NCI-H510A treated with DMSO at 0.1 percent for 48 hours (cell line): ENCODE measurements around the gene PSMA5.
"Not testable (repeated sequence)": the region's sequence is repeated elsewhere in the genome, so short reads cannot be mapped to it uniquely, and the experiment has no call there.

ENCODE experiments used
- DNase-seq: peaks from one replicate; lab custom pipeline; 2025; lab: John Stamatoyannopoulos, UW

PSMA5 gene

DNA sequence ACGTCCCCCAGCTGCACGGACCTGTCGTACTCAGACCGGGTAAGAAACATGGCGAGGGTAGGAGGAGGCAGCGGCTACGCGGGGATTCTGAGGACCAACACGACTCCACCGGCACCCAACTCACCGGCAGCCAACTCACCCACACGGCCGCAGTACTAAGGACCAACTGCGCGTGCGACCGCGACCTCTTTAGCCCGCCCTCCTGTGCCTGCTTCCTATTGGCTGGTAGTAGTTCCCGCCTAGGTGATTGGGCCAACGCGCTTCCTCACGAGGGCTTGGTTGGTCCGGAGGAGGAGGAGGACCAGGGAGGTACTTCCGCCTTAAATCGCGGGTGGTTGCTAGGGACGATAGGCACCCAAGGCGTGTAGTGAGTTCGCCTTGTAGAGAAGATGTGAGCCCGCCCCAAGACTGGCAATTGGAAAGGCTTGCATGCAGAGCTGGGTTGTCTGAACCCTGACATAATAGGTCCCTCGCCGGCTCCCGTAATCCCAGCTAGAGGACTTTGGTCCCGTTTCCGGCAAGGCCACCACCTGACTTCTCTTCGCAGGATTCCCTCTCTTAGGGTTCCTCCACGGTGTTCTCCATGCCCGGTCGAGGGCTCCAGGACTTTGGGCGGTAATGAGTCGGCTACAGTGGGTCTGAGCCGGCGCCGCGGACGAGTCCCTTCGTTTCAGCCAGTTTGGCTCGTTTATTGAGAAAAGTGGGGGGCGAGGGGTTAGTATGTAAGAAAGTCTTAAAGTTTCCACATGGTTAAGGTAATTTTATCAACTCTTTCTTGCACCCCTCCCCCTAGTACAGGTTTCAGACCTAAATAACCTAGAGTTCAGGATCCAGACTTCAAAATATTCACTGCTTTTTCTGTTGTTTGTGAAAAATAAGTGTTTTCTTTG lies at the start of gene PSMA5:
PSMA5 (minus strand) TSS at position 168 of the 890 bp plus-strand sequence; CDS start at position 50, 118 bp downstream.
- peak; percentile 98 for DNase-seq

DNA sequence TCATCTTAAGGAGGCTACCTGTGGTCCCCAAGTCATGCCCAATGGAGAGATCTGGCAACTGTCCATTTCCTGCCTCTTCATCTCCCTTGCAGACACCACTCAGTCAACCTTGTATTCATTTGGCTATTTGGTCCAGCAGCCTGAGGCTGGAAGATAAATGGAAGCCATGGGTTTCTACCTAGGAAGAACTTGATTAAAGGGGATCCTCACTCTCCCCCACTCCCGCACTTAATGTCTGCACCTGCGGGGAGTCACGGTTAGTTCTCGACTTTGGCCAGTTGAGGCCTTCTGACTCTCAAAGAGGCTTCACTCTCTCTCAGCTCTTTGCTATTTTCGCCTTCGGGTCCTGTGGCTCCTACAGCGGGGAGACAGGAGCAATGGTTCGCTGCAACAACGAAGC lies 49.0 kb upstream of the PSMA5 start:
- no peak for DNase-seq

DNA sequence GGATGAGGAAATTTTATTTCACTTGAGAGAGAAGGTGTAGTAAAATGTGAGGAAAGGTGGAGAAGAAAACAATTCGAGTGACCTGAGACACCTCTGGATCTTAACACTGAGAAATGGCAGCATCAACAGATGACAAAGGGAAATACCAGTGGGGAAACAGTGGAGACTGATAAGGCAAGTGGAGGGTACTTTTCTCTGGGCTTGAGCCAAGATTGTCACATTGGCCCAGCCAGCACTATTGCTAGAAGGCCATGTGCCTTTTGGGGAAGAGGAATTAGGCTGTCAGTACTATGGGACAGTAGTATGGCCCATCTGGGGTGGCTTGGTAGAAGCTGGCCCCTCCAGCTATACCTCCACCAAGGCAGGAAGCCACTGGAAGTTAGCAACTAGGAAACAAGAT lies 48.4 kb upstream of the PSMA5 start:
- DNase-seq, result no peak

DNA sequence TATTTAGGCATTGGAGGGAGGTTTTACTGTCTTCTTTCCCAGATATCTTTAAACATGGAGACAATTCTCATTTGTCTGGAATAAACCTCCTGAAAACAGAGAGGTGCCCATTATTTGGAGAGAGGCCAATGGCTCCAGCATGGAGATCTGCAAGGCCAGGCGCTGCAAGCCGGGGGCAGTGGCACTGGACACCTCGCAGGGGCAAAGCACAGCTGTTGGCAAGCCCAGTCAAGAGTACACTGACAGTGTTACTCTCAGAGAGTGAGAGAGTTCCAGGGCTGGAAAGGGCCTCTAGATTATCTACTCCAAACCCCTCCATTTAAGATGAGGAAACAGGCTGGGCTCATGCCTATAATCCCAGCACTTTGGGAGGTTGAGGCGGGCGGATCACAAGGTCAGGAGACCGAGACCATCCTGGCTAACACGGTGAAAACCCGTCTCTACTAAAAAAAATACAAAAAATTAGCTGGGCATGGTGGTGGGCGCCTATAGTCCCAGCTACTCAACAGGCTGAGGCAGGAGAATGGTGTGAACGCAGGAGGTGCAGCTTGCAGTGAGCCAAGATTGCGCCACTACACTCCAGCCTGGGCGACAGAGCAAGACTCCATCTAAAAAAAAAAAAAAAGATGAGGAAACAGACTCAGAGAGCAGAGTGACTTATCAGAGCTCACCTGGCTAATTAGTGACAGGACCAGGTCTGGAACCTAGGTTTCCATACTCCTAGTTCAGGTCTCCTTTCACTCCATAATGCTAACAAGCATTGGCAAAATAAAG lies 47.2 kb upstream of the PSMA5 start:
- not testable (repeated sequence) for DNase-seq

DNA sequence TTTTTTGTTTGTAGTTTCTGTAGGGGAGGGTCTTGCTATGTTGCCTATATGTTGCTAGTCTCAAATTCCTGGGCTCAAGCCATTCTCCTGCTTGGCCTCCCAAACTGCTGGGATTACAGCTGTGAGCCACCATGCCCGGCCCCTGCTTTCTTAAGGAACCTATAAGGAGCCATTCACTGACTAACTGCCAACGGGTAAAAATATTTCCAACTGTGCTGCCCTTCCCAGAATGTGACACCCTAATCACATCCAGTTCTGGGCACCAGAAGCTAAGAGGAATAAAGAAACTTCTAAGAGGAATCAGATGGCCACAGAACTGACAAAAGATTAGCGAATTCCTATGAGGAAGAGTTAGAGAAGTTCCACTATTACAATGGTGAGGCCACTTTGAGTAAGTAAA lies 46.5 kb upstream of the PSMA5 start:
- DNase-seq, result no peak

DNA sequence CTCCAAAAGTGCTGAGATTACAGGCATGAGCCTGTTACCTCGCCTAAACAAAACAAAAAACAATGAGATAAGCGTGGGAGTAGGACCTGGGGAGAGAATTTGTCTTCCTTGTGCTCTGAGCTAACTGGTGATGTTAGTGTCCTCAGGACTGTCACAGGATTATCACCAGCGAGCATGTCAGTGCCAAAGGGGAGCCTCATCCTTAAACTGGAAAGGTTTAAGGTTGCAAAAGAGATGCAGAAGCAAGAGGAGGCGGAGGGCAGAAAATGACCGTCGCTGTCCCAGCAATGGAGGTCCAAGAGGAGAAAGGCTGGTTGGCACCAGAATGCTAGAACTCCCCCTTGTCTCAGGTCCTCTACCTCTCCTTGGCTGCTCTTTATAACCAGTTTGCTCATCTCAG lies 44.0 kb upstream of the PSMA5 start:
- no peak for DNase-seq

DNA sequence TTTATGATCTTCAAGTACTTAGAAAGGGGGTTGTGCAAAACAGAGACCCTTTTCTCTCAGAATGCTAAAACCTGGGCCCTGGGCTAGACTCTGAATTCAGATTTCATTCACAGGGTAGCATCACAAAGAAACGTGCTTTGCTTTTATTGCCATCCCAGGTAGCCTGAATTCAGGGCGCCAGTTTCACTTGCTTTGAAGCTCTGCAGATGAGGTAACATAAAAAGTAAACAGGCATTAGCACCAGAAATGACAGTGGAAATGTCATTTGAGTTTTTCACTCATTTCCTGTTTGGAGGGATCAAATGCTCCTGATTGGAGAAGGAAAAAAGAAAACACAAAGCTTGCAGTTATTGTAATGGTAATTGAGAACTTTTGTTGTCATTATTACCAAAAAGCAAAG lies 42.7 kb upstream of the PSMA5 start:
- DNase-seq, result no peak

DNA sequence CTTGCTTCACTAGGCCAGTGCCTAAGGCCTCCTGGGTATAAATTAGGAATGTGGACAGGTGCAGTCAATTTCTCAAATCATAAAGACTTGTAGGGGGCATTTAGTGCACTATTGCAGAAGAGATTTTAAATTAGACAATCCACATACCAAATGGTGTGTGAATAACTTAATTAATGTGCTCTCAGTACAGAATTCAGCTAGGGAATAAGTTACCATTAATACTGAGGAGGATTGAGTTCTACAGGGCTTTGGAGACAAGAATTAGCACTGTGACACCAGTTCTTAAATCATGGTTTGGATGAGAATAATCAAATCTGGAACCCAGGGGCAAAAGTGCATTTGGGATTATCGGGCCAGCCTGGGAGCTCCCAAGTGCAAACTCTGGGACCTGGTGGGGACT lies 41.8 kb upstream of the PSMA5 start:
- no peak for DNase-seq

DNA sequence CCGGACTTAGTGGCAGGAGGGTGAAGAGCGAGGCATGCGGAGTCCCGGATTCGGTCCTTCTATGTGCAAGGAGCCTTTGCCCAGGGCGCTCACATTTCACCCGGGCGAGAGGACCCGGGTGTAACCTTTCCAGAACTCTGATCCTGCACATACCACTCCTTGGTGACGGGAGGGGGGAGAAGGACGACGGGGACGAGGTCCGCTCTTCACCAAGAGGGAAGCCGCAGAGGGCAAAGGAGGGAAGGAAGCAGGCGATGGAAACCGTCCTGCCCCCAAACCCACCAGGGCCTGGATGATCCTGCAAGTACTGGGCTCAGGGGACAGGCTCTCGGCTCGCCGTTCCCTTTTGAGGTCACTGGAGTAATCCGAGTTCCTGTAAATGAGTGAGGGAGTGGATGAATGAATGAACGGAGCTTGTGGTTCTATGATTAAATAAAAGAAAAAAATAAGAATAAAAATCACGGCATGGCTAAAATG lies 41.1 kb upstream of the PSMA5 start:
- DNase-seq, result no peak

DNA sequence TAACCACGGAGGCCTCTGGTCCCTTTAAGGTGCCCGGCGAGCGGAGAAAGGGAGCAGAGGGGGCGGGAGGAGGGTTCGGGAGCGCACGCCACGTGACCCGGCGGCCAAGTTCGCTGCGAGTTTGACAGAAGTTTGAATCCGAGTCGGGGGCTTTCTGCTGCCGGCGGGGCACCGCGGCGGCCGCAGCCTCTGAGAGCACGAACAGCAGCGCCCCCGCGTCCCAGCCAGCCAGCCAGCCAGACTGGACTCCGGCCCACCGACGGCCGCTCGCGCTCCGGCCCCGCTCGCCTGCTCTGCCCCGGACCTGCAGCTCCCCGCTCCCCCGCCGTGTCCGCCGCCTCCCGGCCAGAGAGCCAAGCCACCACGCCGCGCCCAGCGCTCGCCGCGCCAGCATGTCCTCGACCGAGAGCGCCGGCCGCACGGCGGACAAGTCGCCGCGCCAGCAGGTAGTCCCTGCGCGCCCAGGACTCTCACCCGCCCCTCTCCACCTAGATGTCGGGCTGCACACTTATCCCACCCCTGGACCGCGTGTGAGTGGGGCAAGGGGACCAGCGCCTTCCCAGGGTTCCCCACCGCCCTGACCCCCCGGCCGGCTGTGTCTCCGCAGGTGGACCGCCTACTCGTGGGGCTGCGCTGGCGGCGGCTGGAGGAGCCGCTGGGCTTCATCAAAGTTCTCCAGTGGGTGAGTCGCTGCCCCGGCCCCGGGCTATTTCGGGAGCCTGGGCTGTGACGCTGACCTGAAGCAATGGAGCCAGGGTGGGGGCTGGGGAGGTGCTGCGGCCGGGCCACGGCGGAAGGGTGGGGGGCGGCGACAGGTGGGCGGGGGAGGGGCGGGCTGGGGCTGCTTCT lies 40.4 kb upstream of the PSMA5 start, which contains the start of gene SYPL2:
SYPL2 (plus strand) TSS at position 95 of the 849 bp plus-strand sequence; CDS start at position 393, 298 bp downstream.
- DNase-seq, result no peak

DNA sequence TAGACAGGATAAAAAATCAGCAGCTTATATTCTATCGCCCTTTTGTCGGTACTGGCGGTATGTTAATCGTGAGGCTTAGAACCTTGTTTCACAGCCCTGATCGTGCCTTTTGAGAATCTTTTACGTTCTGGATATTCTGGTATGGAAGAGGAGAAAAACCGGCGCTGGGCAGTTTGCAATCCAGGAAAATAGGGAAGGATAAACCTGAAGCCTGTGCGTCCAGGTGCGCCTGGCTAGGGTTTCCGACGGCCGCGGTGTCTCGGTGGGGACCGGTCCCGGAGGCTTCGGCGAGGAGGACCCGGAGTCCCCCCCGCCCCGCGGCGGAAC lies 39.8 kb upstream of the PSMA5 start:
- no peak for DNase-seq

DNA sequence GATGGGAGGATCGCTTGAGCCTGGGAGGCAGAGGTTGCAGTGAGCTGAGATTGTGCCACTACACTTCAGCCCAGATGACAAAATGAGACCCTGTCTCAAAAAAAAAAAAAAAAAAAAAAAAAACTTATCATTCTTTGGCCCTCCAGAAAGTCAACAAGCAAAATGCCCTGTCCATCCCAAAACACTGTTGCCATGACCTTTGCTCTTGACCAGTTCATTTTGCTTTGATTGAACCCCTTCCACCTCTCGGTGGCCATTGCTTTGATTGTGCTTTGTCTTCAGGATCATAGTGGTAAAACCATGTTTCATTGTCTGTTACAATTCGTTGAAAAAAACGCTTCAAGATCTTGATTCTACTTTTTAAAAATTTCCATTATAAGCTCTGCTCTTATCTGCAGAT lies 31.6 kb upstream of the PSMA5 start:
- no peak for DNase-seq

DNA sequence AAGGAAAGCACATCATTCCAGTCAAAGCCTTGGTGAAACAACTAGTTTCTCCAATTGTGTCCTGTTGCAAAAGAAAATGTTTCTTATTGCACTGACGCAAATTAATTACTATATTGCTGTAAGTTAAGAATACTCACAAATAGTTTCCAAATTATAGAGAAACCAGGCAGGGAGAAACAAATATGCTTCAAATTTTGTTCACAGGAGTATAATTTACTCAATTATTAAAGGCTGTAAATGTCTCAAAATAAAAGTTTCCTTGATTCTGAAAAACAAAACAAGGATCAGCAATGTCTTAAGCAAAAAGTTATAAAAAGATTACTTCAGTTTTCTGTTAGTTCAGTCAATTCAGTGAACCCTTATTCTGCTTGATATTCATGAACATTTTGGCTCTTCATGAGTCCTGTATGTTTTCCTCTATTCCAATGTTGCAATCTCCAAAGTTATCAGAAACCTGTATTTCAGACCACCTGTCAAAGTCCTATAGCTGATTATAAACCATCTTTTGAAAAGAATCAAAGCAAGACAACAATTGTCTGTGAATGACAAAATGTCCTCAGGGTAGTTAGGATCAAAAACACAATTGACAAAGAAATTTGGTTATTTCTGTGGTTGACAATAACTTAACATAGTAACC lies 28.4 kb upstream of the PSMA5 start:
- no peak for DNase-seq

DNA sequence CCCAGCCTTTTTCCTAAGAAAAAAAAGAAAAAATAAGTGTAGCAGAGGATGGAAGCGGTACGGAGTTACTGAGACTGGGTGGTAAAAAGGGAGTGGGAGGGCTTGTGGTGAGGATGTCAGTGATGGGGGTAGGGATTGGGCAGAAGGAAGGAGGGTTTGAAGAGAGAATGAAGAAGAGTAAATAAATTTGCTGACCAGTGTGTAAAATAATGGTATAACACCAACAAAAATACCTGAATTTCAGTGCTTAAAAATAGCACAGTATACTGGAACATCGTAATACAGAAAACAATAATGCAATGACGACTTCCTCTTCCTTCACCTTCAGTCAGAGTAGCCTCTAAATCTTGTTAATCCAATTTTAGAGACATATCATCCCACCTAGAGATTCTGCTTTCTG lies 21.3 kb upstream of the PSMA5 start:
- no peak for DNase-seq

DNA sequence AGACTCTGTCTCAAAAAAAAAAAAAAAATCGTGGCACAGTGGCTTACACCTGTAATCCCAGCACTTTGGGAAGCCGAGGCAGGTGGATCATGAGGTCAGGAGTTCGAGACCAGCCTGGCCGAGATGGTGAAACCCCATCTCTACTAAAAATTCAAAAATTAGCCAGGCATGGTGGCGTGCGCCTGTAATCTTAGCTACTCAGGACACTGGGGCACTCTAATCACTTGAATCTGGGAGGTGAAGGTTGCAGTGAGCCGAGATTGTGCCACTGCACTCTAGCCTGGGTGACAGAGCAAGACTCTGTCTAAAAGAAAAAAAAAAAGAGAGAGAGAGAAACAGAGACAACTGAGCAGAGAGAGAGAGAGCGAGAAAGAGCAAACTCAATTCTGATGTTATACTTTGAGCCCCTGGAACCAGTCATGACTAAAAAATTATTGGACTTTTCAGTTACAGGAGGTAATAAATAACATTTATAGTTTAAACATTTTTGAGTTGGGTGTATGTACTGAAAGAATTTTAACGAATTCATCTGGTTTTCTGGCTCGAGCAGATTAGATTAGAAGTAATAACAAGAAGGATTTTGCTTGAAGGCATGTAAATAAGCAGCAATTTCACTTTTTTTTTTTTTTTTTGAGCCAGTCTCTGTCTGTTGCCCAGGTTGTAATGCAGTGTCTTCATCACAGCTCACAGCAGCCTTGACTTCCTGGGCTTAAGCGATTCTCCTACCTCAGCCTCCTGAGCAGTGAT lies 19.9 kb upstream of the PSMA5 start:
- DNase-seq, result not testable (repeated sequence)

DNA sequence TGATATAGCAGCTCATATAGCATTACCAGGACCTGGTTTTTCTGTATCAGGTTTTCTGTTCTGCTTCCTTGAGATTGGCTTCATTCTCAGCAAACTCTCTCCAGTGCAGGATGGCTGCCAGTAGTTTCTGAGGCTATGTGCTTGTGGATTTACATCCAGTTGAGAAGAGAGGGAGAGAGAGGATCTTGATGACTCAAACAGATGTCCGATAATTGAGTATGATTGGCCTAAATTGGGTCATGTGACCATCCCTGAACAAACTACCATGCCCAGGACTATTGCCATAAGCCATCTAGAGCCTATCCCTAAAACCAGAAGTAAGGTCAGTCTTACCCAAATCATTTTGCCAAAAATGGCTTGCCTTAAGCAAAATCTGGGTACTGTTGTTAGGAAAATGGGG lies 18.1 kb upstream of the PSMA5 start:
- no peak for DNase-seq

DNA sequence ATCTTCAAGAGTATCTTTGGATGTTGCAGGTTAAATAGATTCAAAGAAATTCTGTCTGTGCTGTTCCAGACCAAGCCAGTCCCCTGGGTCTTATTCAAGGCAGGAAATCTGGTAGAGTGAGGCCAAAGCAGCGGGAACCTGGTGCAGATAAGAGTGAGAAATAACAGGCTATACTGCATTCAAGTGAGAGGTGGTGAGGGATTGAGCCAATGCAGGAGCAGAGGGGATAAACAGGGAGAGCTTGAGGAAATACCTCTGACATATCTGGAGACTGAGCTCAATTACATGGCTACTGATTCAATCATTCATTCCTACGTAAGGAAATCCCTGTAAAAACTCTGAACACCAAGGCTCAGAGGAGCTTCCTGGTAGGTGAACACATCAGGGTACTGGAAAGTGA lies 17.2 kb upstream of the PSMA5 start:
- no peak for DNase-seq

DNA sequence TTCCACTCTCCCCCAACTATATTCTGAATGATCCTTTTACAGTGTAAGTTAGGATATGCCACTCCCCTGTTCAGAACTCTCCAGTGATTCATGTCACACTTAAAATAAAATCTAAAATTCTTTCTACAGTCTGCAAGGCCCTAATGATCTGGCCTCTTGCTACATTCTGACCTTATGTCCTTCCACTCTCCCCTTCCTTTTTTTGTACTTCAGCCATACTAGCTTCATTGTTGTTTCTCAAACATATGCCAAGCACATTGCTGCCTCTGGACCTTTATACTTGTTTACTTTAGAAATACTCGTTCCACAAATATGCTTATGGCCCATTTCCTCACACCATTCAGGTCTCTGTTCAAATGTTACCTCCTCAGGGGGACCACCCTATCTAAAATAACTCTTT lies 14.8 kb upstream of the PSMA5 start:
- no peak for DNase-seq

DNA sequence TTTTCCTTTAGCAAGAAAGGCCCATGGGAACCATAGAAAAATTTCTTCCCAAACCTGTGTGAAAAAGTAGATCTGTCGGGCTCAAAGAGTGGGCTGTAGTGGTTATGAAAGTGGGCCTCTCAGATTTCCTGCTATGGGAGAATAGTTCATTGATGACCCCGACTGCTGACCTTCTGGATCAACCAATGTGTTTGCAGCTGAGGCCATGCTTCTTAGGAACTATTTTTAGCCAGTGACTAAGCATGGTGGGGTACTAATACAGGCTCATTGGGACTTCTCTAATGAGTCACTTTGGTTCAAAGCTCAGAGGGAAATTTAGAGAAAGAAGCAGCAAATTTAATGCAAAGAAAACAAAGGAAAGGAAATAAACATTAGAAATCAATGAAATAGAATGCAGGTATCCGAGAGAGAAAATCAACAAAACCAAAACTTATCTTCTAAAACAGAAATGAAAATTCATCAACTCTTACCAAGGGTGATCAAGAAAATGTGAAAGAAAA lies 12.6 kb upstream of the PSMA5 start:
- no peak for DNase-seq

DNA sequence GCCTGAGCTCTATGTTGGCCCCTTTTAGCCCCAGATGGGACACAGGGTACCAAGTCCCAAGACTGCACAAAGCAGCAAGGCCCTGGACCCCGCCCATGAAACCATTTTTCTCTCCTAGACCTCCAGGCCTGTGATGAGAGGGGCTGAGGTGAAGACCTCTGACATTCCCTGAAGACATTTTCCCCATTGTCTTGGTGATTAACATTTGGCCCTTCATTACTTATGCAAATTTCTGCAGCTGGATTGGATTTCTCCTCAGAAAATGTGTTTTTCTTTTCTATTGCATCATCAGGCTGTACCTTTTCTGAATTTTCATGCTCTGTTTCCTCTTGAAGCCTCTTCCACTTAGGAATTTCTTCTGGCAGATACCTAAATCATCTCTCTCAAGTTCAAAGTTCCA lies 8.2 kb upstream of the PSMA5 start:
- no peak for DNase-seq

DNA sequence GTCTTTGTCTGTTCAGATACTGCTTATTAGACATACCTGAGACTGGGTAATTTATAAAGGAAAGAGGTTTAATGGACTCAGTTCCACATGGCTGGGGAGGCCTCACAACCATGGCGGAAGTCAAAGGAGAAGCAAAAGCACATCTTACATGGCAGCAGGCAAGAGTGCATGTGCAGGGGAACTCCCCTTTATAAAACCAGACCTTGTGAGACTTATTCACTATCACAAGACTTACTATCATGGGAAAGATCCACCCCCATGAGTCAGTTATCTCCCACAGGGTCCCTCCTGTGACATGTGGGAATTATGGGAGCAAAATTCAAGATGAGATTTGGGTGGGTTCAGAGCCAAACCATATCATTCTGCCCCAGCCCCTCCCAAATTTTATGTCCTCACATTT lies 7.1 kb upstream of the PSMA5 start:
- no peak for DNase-seq
